ENCODE data around the gene LGALS4.
A peak's percentile ranks its signal among the peaks of the same experiment; 100 is the strongest.
"Not testable (repeated sequence)": the region's sequence is repeated elsewhere in the genome, so short reads cannot be mapped to it uniquely, and the experiment has no call there.

LGALS4 gene, protein sequence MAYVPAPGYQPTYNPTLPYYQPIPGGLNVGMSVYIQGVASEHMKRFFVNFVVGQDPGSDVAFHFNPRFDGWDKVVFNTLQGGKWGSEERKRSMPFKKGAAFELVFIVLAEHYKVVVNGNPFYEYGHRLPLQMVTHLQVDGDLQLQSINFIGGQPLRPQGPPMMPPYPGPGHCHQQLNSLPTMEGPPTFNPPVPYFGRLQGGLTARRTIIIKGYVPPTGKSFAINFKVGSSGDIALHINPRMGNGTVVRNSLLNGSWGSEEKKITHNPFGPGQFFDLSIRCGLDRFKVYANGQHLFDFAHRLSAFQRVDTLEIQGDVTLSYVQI

GRCh38 chr19:38812841-38813320 lies at the start of gene LGALS4:
LGALS4 (minus strand) TSS chr19:38812945; CDS start chr19:38812886, 59 bp downstream.
- DNase-seq (ENCODE audit: low spot score) = no peak

DNA sequence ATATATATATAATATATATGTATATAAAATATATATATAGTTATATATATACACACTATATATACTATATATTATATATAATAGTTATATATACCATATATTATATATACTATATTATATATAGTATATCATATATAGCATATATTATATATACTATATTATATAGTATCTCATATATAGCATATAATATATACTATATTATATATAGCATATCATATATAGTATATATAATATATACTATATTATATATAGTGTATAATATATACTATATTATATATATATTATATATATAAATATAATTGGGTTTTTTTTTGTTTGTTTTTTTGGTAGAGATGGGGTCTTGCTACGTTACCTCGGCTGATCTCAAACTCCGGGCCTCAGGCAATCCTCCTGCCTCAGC lies 48.6 kb upstream of the LGALS4 start:
- no peak for DNase-seq (ENCODE audit: low spot score)

GRCh38 chr19:38859631-38860204 lies 47.0 kb upstream of the LGALS4 start:
- not testable (repeated sequence) for DNase-seq (ENCODE audit: low spot score)

GRCh38 chr19:38856813-38857212 lies 44.1 kb upstream of the LGALS4 start:
- no peak for DNase-seq (ENCODE audit: low spot score)

DNA sequence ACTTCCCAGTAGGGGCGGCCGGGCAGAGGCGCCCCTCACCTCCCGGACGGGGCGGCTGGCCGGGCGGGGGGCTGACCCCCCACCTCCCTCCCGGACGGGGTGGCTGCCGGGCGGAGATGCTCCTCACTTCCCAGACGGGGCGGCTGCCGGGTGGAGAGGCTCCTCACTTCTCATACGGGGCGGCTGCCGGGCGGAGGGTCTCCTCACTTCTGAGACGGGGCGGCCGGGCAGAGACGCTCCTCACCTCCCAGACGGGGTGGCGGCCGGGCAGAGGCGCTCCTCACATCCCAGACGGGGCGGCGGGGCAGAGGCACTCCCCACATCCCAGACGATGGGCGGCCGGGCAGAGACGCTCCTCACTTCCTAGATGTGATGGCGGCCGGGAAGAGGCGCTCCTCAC lies 43.0 kb upstream of the LGALS4 start:
- not testable (repeated sequence) for DNase-seq (ENCODE audit: low spot score)

- not testable (repeated sequence) for DNase-seq (ENCODE audit: low spot score)
Measured at GRCh38 chr19:38854961-38855360, 42.2 kb upstream of the LGALS4 start.

DNA sequence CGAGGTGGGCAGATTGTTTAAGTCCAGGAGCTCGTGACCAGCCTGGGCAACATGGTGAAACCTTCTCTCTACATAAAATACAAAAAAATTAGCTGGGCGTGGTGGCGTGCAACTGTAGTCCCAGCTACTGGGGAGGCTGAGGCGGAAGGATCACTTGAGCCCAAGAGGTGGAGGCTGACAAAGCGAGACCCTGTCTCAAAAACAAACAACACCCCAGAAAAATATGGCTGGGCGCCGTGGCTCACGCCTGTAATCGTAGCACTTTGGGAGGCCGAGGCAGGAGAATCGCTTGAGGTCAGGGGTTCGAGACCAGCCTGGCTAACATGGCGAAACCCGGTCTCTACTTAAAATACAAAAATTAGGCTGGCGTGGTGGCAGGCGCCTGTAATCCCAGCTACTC lies 40.5 kb upstream of the LGALS4 start:
- DNase-seq (ENCODE audit: low spot score) = no peak

DNA sequence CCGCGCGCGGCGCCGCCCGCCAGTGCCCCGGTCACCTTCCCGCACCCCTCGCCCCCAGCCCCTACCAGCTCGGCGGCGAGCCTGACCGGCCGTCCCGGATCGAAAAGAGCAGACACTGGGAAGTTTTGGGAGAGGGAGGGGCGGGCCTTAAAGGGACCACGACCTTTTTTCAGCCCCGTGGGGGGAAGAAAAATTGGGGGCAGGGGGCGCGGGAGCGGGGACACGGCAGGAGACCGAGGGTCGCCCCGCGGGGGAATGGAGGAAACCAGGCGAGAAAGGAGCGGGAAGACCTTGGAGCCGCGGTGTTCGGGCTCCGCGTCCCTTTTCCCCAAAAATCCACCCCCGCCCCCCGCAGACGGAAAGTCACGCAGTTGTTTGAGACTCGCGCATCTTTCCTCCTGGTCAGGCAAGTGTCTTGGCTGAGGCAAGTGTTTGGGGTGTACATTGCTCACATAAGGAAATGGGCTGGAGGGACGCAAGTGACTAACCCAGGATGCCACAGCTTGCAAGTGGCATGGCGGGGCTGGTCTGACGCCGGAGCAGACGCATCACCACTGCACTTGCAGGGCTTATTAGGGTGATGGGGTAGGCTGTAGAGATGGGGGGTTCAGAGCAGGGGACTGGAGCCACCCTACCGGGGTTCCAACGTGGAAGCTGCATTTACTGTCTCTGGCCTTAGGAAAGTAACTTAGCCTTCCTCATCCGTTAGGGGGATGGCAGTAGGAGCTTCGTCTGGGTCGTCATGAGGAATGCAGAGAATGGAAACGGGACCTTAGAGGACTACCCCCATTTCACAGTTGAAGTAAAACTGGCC lies 39.7 kb upstream of the LGALS4 start:
- peak; percentile 62 for DNase-seq (ENCODE audit: low spot score)

DNA sequence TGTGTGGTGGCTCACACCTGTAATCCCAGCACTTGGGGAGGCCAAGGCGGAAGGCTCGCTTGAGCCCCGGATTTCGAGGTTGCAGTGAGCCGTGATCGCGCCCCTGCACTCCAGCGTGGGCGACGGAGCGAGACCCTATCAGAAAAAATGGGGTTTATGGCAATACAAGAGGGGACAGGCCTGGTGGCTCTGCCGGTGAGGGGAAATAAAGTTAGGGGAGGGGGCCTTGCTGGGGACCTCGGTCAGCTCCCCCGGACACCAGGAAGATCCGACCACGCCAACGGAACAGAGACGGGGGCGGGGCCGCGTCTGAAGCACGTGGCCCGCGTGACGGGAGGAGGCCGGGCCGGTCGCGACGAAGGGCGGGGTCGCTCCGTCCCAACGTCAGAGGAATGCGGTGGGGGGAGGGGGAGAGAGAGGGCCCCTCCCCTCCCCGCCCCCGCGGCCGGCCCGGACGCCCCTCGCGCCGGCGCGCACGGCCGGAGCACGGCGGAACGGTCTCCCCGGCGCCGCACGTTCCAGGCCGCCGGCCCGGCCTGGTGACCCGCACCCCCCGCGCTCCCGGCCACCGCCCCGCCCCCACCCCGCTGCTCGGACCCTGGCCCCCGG lies 39.0 kb upstream of the LGALS4 start:
- DNase-seq (ENCODE audit: low spot score) = peak; percentile 94

DNA sequence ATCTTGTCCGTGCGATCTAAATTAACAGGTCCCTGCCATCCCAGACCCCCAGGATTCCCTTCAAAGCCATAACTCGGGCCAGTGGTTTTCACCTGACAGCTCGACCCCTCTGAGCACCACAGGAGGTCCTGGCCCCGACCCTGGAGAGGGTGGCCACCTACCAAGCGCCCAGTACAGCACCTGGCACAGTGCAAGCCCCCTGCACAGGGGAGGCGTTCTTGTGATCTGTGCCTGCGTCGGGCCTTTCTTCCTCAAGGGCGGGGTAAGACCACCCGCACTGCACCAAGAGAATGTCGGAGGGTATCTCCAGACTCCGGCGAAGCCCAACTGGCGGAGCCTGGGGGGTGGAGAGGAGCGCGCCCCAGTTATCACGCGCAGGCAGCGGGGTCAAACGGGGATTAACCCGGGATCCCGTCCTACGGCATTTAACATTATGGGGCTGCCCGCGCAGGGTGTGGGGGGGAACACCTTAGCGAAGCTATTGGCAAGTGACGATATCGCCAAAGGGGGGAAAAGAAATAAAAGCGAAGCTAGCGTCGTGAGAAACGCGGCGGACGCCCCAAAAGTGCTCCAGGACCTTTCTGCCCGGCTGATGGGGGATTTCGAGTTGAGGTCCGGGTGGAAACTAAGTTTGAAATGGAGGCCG lies 38.4 kb upstream of the LGALS4 start:
- DNase-seq (ENCODE audit: low spot score) = no peak

- DNase-seq (ENCODE audit: low spot score) = peak; percentile 99
Measured at GRCh38 chr19:38850436-38850975, 37.8 kb upstream of the LGALS4 start.

DNA sequence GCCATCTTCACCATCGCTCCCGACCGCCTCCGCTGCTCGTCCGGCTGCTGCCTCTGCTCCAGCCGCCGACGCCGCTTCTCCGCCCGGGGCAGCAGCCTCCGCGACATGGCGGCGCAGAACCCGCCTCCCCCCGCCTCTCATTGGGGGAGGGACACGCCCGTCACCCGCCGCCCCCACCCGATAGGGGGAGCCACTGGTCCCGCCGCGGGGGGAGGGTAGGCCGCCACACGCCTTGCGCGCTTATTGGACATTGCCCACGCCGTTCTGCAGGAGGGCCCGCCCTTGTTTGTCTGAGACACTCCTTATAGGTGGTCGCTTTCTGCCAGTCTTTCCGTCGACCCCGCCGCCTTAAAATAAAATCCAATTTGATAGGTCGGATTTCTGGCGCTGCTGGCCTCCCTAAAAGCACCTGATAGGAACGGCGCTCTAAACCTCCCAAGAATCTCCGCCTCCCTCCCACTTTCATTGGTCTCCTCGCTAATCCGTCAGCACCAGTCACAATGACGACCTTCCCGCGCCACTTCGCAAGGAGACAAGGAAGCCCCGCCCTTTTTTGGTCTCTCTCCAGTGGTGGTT lies 37.2 kb upstream of the LGALS4 start, which contains the start of gene HNRNPL:
HNRNPL (minus strand) TSS at position 127 of the 576 bp plus-strand sequence; CDS start at position 107, 20 bp downstream.
- peak; percentile 97 for DNase-seq (ENCODE audit: low spot score)

DNA sequence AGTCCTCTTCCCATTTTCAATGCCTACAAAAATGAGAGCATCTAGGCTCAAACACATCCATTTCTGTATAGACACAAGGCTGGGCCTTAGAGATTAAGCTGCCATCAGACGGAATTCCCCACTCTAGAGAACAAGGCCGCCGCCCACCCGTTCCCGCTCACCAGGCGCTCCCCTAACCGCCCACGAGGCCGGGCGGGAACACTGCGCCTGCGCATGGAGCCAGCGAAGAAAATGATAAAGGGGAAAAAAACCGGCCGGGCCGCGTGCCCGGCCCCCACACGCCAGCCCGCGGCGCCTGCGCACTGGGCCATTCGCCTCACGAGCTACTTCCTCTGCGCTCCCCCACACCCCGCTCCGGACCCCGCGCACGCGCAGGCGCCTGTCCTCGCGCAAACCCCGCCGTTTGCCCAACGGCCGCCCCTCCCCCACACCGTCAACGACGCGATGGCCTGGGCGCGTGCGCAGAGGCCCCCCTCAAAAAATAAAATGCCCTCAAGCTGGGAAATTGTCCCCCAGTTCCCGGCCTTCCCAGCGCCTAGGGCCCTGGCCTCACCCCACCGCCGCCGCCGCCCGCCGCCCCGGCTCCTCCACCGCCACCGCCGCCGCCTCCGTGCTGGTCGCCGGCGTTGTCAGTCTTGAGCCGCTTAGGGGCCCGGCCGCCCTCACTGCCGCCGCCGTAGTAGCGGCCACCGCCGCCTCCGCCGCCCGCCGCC lies 36.6 kb upstream of the LGALS4 start:
- peak; percentile 99 for DNase-seq (ENCODE audit: low spot score)

DNA sequence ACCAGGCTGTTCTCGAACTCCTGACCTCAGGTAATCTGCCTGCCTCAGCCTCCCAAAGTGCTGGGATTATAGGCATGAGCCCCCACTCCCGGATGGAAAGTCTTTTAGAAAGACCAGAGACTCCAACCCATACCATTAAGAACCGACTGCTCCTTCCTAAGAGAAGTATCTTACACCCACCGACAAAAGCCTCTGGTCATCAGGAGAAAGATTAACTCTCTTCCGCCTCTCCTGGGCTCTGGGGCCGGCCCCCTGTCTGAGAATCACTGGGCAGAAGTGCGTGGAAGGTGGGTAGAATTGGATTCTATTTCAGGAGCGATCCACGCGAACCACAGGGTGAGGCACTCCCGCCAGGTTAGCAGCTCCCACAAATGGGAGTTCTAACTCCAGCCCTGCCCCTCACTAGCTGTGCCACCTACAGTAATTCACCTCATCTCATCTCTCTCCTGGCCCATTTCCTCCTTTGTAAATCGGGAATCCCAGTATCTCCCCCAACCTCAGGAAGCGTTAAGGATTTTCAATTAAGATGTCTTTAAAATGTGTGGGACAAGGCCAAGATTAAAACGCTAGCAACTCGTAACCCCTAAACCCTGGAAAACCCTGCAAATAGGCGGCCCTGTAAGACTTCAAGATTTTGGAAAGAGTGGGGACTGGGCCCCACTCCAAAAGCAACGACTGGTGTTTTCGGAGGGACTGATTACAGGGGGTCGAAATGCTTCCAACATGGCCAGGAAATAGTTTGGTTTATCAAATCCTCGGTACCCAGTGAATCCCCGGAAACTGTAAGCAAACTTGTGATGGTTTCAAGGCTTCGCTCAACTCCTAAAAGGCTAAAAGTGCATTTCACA lies 35.8 kb upstream of the LGALS4 start:
- DNase-seq (ENCODE audit: low spot score) = no peak

- DNase-seq (ENCODE audit: low spot score) = no peak
Measured at GRCh38 chr19:38846097-38846496, 33.4 kb upstream of the LGALS4 start.

DNA sequence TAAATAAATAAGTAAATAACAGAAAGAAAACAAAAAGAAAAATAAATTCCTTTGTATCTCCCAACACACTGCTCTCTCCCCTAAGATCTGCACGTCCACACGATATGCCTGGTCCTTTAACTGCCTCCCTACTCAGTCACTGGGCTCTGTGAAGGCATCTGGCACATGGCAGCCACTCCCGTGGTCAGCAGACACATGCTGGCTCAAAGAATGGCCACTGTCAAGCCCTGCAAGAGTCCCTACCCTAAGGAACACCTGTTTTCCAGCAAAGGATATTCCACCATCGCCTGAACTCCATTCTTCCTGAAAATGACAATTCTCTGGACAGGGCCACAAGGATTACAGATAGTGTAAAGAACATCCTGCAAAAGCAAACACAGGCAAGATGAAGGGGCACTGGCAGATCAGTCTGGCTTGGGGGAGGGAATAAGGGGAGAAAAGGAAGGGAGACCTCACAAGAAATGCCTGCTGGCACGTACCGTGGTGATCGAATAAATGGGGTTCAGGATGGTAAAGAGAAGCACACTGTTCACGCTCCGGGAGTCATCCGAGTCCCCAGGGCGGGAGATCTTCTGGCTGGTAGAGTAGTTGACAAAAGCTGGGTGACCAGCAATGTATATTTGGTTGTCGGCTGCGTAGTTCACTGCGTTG lies 32.8 kb upstream of the LGALS4 start:
- no peak for DNase-seq (ENCODE audit: low spot score)

GRCh38 chr19:38844093-38844686 lies 31.4 kb upstream of the LGALS4 start:
- DNase-seq (ENCODE audit: low spot score) = no peak

- no peak for DNase-seq (ENCODE audit: low spot score)
Measured at GRCh38 chr19:38843175-38843758, 30.5 kb upstream of the LGALS4 start.

All from AG08395 (cell line).